ENCODE data around the gene IKZF5. TPM values are rescaled to one million over a fixed set of nuclear protein-coding genes. Genes with fewer than 3 reads are reported as not detected.

Gene IKZF5
- total and polyA plus RNA-seq, 2 of the 4 experiments (the other 2 are of a cell fraction), result 2.9 to 4.4 TPM

- TF ChIP-seq RFX5 (IDR thresholded peaks at IDR 0.05; ENCODE audit: low read depth, low read length) (no peak), MAZ (IDR thresholded peaks at IDR 0.05; ENCODE audit: borderline replicate concordance, low read depth, low read length) (no peak), MAFK (IDR thresholded peaks at IDR 0.05; ENCODE audit: low read depth, low read length) (no peak)
These were observed 34.0 kb downstream of the IKZF5 start (continued) for GRCh38 chr10:122974543-122975064.

GRCh38 chr10:122974023-122974422, 34.6 kb downstream of the IKZF5 start:
- Histone ChIP-seq H3K27me3 (ENCODE audit: control insufficient read depth, insufficient read depth, low read length) (no peaks in the 10 kb centered on the region), H2BK20ac (ENCODE audit: low read depth, low read length) (no peak overlapping the region), H2AK9ac (replicated peaks; ENCODE audit: low read depth, low read length, poor library complexity) (no peak overlapping the region), H3K4ac (ENCODE audit: low read depth, low read length) (no peak overlapping the region), H4K20me1 (ENCODE audit: insufficient read depth, low read length) (no peaks in the 10 kb centered on the region), H3K4me3 (ENCODE audit: insufficient read depth, low read depth, low read length) (no peak overlapping the region), H3K14ac (replicated peaks; ENCODE audit: low read depth, low read length) (no peak overlapping the region), H4K91ac (ENCODE audit: insufficient read depth, low read depth, low read length) (no peak overlapping the region), H2BK5ac (ENCODE audit: low read depth, low read length, poor library complexity, severe bottlenecking) (no peak overlapping the region), H3K79me1 (ENCODE audit: low read depth in 1 of 2, low read length in 2 of 2) (no peaks in the 10 kb centered on the region), H2BK120ac (ENCODE audit: low read depth, low read length) (no peak overlapping the region), H3K9me3 (ENCODE audit: control insufficient read depth, insufficient read depth, low read length) (no peaks in the 10 kb centered on the region), H4K8ac (ENCODE audit: low read depth in 2 of 2, low read length in 2 of 2) (no peak overlapping the region), H3K23ac (ENCODE audit: low read depth, low read length) (no peak overlapping the region), H3K18ac (ENCODE audit: low read depth, low read length) (no peak overlapping the region), H3K9me1 (ENCODE audit: insufficient read depth, low read length) (no peaks in the 10 kb centered on the region), H3K36me3 (ENCODE audit: control insufficient read depth, insufficient read depth, low read length) (no peaks in the 10 kb centered on the region), H3K9ac (ENCODE audit: low read depth, low read length) (no peak overlapping the region), H3K27ac (ENCODE audit: insufficient read depth, low read length) (no peak overlapping the region), H2AK5ac (ENCODE audit: low read depth, low read length) (no peak overlapping the region), H4K5ac (ENCODE audit: low read depth, low read length) (no peak overlapping the region), H2BK15ac (ENCODE audit: low read depth, low read length) (no peak overlapping the region), H3K4me2 (ENCODE audit: low read depth, low read length) (no peak overlapping the region), H3K4me1 (ENCODE audit: control insufficient read depth, insufficient read depth, low read length) (no peaks in the 10 kb centered on the region), H2AFZ (replicated peaks; ENCODE audit: low read length, poor library complexity) (no peak overlapping the region), H3K56ac (ENCODE audit: extremely low read depth, insufficient read depth, low read length) (no peak overlapping the region)
- ChIA-PET POLR2A (ENCODE audit: unreplicated experiment) (no interaction called here), CTCF (interaction anchor here (0.6 kb wide), 1 partner anchor 312 kb away, joined by 3 read pairs; no protein-coding TSS in a partner anchor)
- dilution Hi-C loops (cut with HindIII; ENCODE audit: low sequenced_read_pairs, unreplicated experiment) (no loop called here), intact Hi-C loops (cut with micrococcal nuclease) (no loop called here), in situ Hi-C loops (cut with MboI; ENCODE audit: low sequenced_read_pairs) (no loop called here)
- no peak for ATAC-seq (ENCODE audit: low read depth)
- BruUV-seq (replicated peaks), result no TSS peak
- no peak for TF ChIP-seq POLR2A (IDR thresholded peaks at IDR 0.05; ENCODE audit: low read depth, low read length)
- TF ChIP-seq MAFK (IDR thresholded peaks at IDR 0.05; ENCODE audit: low read depth, low read length), result no peak
- TF ChIP-seq CEBPB (IDR thresholded peaks at IDR 0.05; ENCODE audit: low read depth, low read length), result no peak
- no peak for TF ChIP-seq BHLHE40 (IDR thresholded peaks at IDR 0.05; ENCODE audit: low read depth, low read length)
- TF ChIP-seq FOS (IDR thresholded peaks at IDR 0.05; ENCODE audit: low read depth, low read length), result no peak
- TF ChIP-seq RAD21 (IDR thresholded peaks at IDR 0.05; ENCODE audit: low read length), result no peak
- TF ChIP-seq CHD1 (IDR thresholded peaks at IDR 0.05; ENCODE audit: low read depth, low read length), result no peak
- no peak for TF ChIP-seq MAZ (IDR thresholded peaks at IDR 0.05; ENCODE audit: borderline replicate concordance, low read depth, low read length)
- WGBS, 2 experiments (ENCODE audit: extremely low coverage in 2 of 2, insufficient read length in 1 of 2), result 0% methylated on average over 1 of the region's 5 CpGs; no CpG with 5 or more reads in 1 of the 2 experiments
- peak; percentile 7 for DNase-seq

All from IMR-90 (cell line).